ENCODE measurements around the gene AIFM2. TPM values are rescaled to one million over a fixed set of nuclear protein-coding genes. Genes with fewer than 3 reads are reported as not detected.

AIFM2 gene
- total and polyA plus RNA-seq, 2 of the 13 experiments (the other 11 are each of a cell fraction or from before 2014, with no cell fraction given), result 20.3 to 29.5 TPM

GRCh38 chr10:70162151-70162891, 29.7 kb upstream of the AIFM2 start:
- no peak overlapping the region for H3K4me3 ChIP-seq (replicated peaks in 1 of 3; ENCODE audit: insufficient read depth in 1 of 3, low read depth in 2 of 3, low read length in 3 of 3)
- H2AFZ ChIP-seq (ENCODE audit: low read length), result no peak overlapping the region
- H3K27ac ChIP-seq (ENCODE audit: extremely low read length, insufficient read depth, low read length), result no peak overlapping the region
- DNase-seq (ENCODE audit: low spot score), result no peak
- FAIRE-seq, result no peak
- BruUV-seq (replicated peaks), result no TSS peak
- peaks cover 68% of the 10 kb centered on the region for H3K4me1 ChIP-seq (ENCODE audit: insufficient read depth, low read length)
- ChIA-PET CTCF (ENCODE audit: low intra/inter-chr PET ratio, low total read pairs) (no interaction called here), POLR2A (interaction anchor here (1.3 to 1.9 kb wide), 2 partner anchors 8 to 12 kb away, joined by 4 to 18 read pairs; partner anchors contain the start of gene SAR1A)
- H3K9ac ChIP-seq (ENCODE audit: insufficient read depth, low read depth, low read length), result no peak overlapping the region
- intact Hi-C loops (cut with micrococcal nuclease; ENCODE audit: unreplicated experiment) (no loop called here), in situ Hi-C loops (cut with HindIII; ENCODE audit: extremely low pct_ligation_motif_present, low pct_unique_long_range_greater_than_20kb) (no loop called here)
- ATAC-seq, result no peak
- H3K4me2 ChIP-seq (ENCODE audit: low read depth, low read length), result no peak overlapping the region; the same call in 1 of the 2 replicates
- H4K20me1 ChIP-seq (ENCODE audit: insufficient read depth, low read length), result peaks cover 61% of the 10 kb centered on the region
- no peaks in the 10 kb centered on the region for H3K9me3 ChIP-seq (ENCODE audit: low read length)
- TF ChIP-seq HNRNPK (IDR thresholded peaks at IDR 0.05; ENCODE audit: low read depth, low read length, poor library complexity, severe bottlenecking), result peak; percentile 94
- 0 out of 2 replicates have a peak, but pooled peaks have one; percentile 69 for TF ChIP-seq PCBP1 (IDR thresholded peaks at IDR 0.05; ENCODE audit: borderline replicate concordance, low read depth, low read length)
- no peak for TF ChIP-seq STAT6 (CRISPR knock-in tag; IDR thresholded peaks at IDR 0.05; ENCODE audit: borderline replicate concordance)
- peaks cover 11 to 72% of the 10 kb centered on the region in 2 experiments for H3K36me3 ChIP-seq (replicated peaks in 1 of 2; ENCODE audit: control insufficient read depth in 1 of 2, insufficient read depth in 2 of 2, low read length in 2 of 2)
- peaks cover 83% of the 10 kb centered on the region for H3K79me2 ChIP-seq (ENCODE audit: insufficient read depth, low read length)
- WGBS (ENCODE audit: low lambda C conversion rate), result 96% methylated on average over 2 of the region's 2 CpGs
- no peaks in the 10 kb centered on the region for H3K27me3 ChIP-seq (ENCODE audit: control insufficient read depth in 1 of 2, insufficient read depth in 2 of 2, low read length in 2 of 2)

Measured in HepG2 (cell line).